SJSA1 (cell line): ENCODE results near the gene PKP4. TPM values are rescaled to one million over a fixed set of nuclear protein-coding genes. Genes with fewer than 3 reads are reported as not detected.
A peak's percentile ranks its signal among the peaks of the same experiment; 100 is the strongest.

ENCODE experiments used
- DNase-seq, 2 experiments: peaks; one replicate each; pipeline ENCODE4 v3.0.0-alpha.2; 2015 to 2020; ENCODE audit warnings: low spot score in 2 of 2, low read depth in 1 of 2
- H3K27ac ChIP-seq: fragments of 250-450 bp; sonication (Bioruptor Pico); 2 replicates; pipeline ENCODE4 v1.5.1; 2020; ENCODE audit warnings: mild to moderate bottlenecking, moderate library complexity
- H3K27me3 ChIP-seq: fragments of 250-450 bp; sonication (Bioruptor Pico); replicated peaks from 2 replicates; pipeline ENCODE4 v1.5.1; 2020; ENCODE audit warnings: mild to moderate bottlenecking, moderate library complexity
- H3K36me3 ChIP-seq: fragments of 250-450 bp; sonication (Bioruptor Pico); 2 replicates; pipeline ENCODE4 v1.5.1; 2020; ENCODE audit warnings: mild to moderate bottlenecking
- H3K4me1 ChIP-seq: fragments of 250-450 bp; sonication (Bioruptor Pico); replicated peaks from 2 replicates; pipeline ENCODE4 v1.6.1; 2021; ENCODE audit warnings: mild to moderate bottlenecking
- H3K4me3 ChIP-seq: fragments of 250-450 bp; sonication (Bioruptor Pico); 2 replicates; pipeline ENCODE4 v1.5.1; 2020; ENCODE audit warnings: mild to moderate bottlenecking
- H3K9me3 ChIP-seq: fragments of 250-450 bp; sonication (Bioruptor Pico); replicated peaks from 2 replicates; pipeline ENCODE4 v1.5.1; 2020; ENCODE audit warnings: mild to moderate bottlenecking
- total RNA-seq: library from RNA; depleted of rRNA; stranded (reverse); fragments of >200 nt; shearing (Covaris generic); gene quantifications from 2 replicates; pipeline ENCODE4 v1.2.3, GENCODE V29; 2014

The PKP4 gene
- total RNA-seq, 1 experiment from 2014 or later = 61.0 TPM

GRCh38 chr2:158715357-158715756 is 258.6 kb downstream of the PKP4 start:
- H3K9me3 ChIP-seq = peaks cover 3% of the 10 kb centered on the region; the same call in 1 of the 2 replicates
- no peak for DNase-seq
- H3K27me3 ChIP-seq = no peaks in the 10 kb centered on the region
- no peak overlapping the region for H3K4me3 ChIP-seq
- 0 out of 2 replicates have a peak, but pooled peaks cover 4% of the 10 kb centered on the region for H3K4me1 ChIP-seq
- H3K27ac ChIP-seq = no peak overlapping the region
- H3K36me3 ChIP-seq = no peaks in the 10 kb centered on the region

DNA sequence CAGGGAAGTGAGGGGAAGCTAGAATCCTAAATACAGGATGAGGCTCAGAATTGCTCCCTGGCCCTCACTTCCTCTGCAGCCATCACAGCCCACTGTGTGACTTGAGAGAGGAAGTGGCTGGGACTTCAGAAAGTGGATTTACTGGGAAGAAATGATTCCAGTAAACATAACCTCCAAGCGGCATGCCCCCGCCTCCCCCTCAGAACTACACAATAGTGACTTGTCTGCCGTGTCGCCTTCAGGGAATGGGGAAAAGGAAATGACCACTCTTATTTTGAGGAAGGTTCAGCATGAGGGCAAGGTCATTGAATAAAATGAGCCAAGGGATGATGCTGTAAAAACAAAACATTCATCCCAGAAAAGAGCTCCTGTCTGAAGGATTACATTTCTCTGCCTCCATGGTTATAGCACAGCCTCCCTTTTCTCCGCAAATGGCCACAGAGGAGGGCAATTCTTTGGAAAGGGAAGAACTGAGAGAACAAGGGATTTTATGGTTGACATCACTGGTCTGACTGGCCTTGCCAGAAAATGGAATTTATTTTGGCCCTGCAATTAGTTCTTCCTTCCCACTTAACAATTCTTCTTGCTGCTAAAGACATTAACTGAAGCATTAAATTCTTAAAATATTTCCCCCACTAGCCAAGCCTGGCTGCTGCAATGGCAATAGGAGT is 259.5 kb downstream of the PKP4 start:
- Histone ChIP-seq H3K4me1 (0 out of 2 replicates have a peak, but pooled peaks cover 4% of the 10 kb centered on the region), H3K27me3 (no peaks in the 10 kb centered on the region), H3K27ac (no peak overlapping the region), H3K36me3 (no peaks in the 10 kb centered on the region), H3K4me3 (no peak overlapping the region), H3K9me3 (peaks cover 3% of the 10 kb centered on the region; the same call in 1 of the 2 replicates)
- no peak for DNase-seq

- Histone ChIP-seq H3K4me3 (no peak overlapping the region), H3K36me3 (no peaks in the 10 kb centered on the region), H3K27me3 (no peaks in the 10 kb centered on the region), H3K9me3 (peaks cover 3% of the 10 kb centered on the region; the same call in 1 of the 2 replicates), H3K4me1 (0 out of 2 replicates have a peak, but pooled peaks cover 4% of the 10 kb centered on the region), H3K27ac (no peak overlapping the region)
- no peak for DNase-seq
Observed at GRCh38 chr2:158716921-158717320, 260.2 kb downstream of the PKP4 start.

- Histone ChIP-seq H3K9me3 (peaks cover 3% of the 10 kb centered on the region; the same call in 1 of the 2 replicates), H3K27ac (no peak overlapping the region), H3K36me3 (no peaks in the 10 kb centered on the region), H3K27me3 (no peaks in the 10 kb centered on the region), H3K4me1 (peaks cover 4% of the 10 kb centered on the region; the same call in 1 of the 2 replicates), H3K4me3 (no peak overlapping the region)
- DNase-seq = no peak
Observed at GRCh38 chr2:158717366-158718195, 260.8 kb downstream of the PKP4 start.

GRCh38 chr2:158718196-158718585 is 261.4 kb downstream of the PKP4 start:
- H3K9me3 ChIP-seq = no peaks in the 10 kb centered on the region; the same call in 1 of the 2 replicates
- no peak for DNase-seq
- H3K4me1 ChIP-seq = peaks cover 7% of the 10 kb centered on the region
- no peaks in the 10 kb centered on the region for H3K27me3 ChIP-seq
- no peak overlapping the region for H3K4me3 ChIP-seq
- H3K36me3 ChIP-seq = no peaks in the 10 kb centered on the region
- H3K27ac ChIP-seq = no peak overlapping the region

DNA sequence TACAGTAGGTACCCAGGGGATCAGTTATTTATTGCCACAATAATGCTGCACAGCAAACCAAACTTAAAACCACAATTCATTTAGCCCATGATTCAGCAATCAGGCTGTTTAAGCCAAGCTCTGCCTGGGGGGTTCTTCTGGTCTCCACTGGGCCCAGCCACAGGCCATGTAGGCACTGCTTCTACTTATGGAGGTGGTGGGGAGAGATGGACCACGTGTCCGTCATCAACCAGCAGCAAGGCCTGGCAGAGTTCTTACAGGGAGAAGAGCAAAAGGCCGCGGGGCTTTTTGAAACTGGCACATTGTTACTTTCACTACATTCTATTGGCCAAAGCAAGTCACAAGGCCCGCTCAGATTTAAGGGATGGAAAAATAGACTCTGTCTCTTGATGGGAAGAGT is 262.1 kb downstream of the PKP4 start:
- no peak overlapping the region for H3K27ac ChIP-seq
- H3K36me3 ChIP-seq = no peaks in the 10 kb centered on the region
- H3K9me3 ChIP-seq = no peaks in the 10 kb centered on the region; the same call in 1 of the 2 replicates
- no peak for DNase-seq
- H3K27me3 ChIP-seq = no peaks in the 10 kb centered on the region
- H3K4me1 ChIP-seq = peaks cover 14% of the 10 kb centered on the region
- no peak overlapping the region for H3K4me3 ChIP-seq

- Histone ChIP-seq H3K4me3 (no peak overlapping the region), H3K9me3 (no peaks in the 10 kb centered on the region), H3K4me1 (peaks cover 19% of the 10 kb centered on the region), H3K27ac (no peak overlapping the region), H3K36me3 (no peaks in the 10 kb centered on the region), H3K27me3 (no peaks in the 10 kb centered on the region)
- no peak for DNase-seq
Observed at GRCh38 chr2:158719403-158719802, 262.7 kb downstream of the PKP4 start.

- peaks cover 20% of the 10 kb centered on the region for H3K4me1 ChIP-seq
- H3K27me3 ChIP-seq = no peaks in the 10 kb centered on the region
- H3K36me3 ChIP-seq = no peaks in the 10 kb centered on the region
- no peak overlapping the region for H3K27ac ChIP-seq
- H3K4me3 ChIP-seq = no peak overlapping the region
- no peaks in the 10 kb centered on the region for H3K9me3 ChIP-seq
- DNase-seq = no peak
Observed at GRCh38 chr2:158722266-158723105, 265.7 kb downstream of the PKP4 start.

DNA sequence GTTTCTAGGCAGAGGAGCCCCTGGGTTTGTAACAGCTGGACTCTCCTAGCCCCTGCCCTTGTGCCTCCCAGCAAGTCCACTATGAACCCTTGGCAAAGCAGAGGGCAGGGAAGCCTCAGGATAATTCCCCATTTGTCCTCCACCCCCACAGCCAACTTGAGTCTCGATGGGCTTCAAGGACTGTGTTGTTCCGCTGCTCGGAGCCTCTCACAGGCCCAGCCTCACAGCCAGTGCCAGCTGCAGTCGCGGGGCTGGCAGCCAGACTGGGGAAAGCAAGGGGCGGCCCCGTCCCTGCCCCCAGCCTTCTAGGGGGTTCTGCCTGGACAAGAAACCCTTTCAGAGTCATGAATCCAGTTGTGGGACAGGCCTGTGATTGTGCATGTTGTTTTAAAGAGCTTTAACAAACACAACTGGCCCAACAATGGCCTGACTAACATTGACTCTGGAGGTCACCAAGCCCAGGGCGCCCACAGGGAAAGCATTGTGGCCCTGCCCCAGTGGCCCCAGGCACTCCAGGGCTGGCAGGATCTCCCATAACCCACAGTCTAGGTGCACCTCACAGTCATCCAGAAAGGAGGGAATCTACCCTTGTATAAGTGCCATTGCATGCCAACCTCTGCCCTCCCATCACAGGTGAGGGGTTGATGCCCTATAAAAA is 266.6 kb downstream of the PKP4 start:
- H3K4me3 ChIP-seq = no peak overlapping the region
- no peak overlapping the region for H3K27ac ChIP-seq
- no peaks in the 10 kb centered on the region for H3K36me3 ChIP-seq
- peak in 1 of 2 experiments; percentile 18 for DNase-seq
- H3K9me3 ChIP-seq = no peaks in the 10 kb centered on the region
- no peaks in the 10 kb centered on the region for H3K27me3 ChIP-seq
- H3K4me1 ChIP-seq = peaks cover 20% of the 10 kb centered on the region

GRCh38 chr2:158723921-158724802 is 267.4 kb downstream of the PKP4 start:
- peaks cover 20% of the 10 kb centered on the region for H3K4me1 ChIP-seq
- H3K27me3 ChIP-seq = no peaks in the 10 kb centered on the region
- no peak overlapping the region for H3K4me3 ChIP-seq
- H3K36me3 ChIP-seq = no peaks in the 10 kb centered on the region
- no peak overlapping the region for H3K27ac ChIP-seq
- H3K9me3 ChIP-seq = no peaks in the 10 kb centered on the region
- DNase-seq = peak; percentile 62 to 74

DNA sequence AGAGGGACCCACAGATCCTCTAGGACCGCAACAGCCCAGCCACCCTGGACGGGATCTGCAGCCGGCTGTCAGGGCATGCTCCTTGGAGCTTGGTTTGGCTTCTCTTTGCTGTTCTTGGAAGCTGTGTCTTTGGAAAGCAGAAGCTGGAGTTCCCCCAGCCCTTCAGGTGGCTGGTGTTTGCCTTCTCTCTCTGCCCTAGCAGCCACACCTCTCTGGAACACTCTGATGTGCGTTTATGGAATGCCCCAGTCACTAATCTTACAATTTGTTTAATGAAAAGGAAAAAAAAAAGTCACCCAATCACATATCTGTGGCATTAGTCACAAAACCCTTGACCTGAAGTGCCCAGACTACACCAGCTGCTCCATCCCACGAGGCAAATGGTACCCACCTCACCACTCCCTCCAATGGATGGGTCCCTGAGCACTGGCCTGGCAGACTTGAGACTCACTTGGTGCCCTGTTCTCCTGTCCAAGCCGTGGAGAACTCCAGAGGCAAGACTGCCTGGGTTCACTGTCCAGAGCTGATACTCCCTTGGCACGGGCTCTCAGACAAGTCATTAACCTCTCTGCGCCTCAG is 268.1 kb downstream of the PKP4 start:
- H3K4me1 ChIP-seq = peaks cover 20% of the 10 kb centered on the region
- no peaks in the 10 kb centered on the region for H3K27me3 ChIP-seq
- DNase-seq = peak in 1 of 2 experiments; percentile 44
- H3K36me3 ChIP-seq = no peaks in the 10 kb centered on the region
- no peak overlapping the region for H3K4me3 ChIP-seq
- no peaks in the 10 kb centered on the region for H3K9me3 ChIP-seq
- no peak overlapping the region for H3K27ac ChIP-seq

DNA sequence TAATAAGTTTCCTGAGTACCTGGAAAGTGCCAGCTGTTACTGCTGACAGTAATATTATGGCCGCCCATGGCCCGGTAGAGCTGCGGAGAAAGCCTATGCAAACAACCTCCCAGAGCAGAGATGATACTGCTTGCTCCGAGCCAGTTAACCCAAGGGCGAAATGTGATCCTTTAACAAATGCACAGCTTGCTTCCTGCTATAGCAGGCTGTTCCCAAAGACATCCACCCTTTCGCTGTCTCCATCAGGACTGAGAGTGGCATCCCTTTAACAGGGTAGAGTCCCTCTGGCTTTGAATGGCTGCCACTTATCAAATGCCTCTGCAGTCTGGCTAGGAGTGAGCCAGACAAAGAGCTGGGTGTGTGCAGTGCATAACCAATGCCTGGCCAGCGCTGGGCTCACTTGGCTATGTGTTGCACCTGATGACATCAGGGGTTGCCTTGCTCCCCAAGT is 268.7 kb downstream of the PKP4 start:
- Histone ChIP-seq H3K36me3 (no peaks in the 10 kb centered on the region), H3K4me1 (peaks cover 20% of the 10 kb centered on the region), H3K9me3 (no peaks in the 10 kb centered on the region), H3K27me3 (no peaks in the 10 kb centered on the region), H3K27ac (no peak overlapping the region), H3K4me3 (no peak overlapping the region)
- no peak for DNase-seq
